ENCODE measurements around the gene HOXA4.

GRCh38 chr7:27162561-27163287 lies 32.2 kb upstream of the HOXA4 start:
- TF ChIP-seq POLR2A (IDR thresholded peaks at IDR 0.05), result no peak
- TF ChIP-seq CTCF (IDR thresholded peaks at IDR 0.05), result no peak
- TF ChIP-seq POLR2AphosphoS5 (IDR thresholded peaks at IDR 0.05), result no peak
- TF ChIP-seq EP300 (IDR thresholded peaks at IDR 0.05), result no peak
